ENCODE data around the gene NKD1. TPM values are rescaled to one million over a fixed set of nuclear protein-coding genes. Genes with fewer than 3 reads are reported as not detected.

The NKD1 gene
- total and polyA plus RNA-seq, 2 of the 8 experiments (the other 6 are each of a cell fraction or from before 2014, with no cell fraction given), result 0.70 to 4.5 TPM

GRCh38 chr16:50597563-50598255, 49.5 kb downstream of the NKD1 start:
- H2BK120ac ChIP-seq (replicated peaks; ENCODE audit: low read depth, low read length), result no peak overlapping the region

More at GRCh38 chr16:50597563-50598255, 49.5 kb downstream of the NKD1 start:
- Histone ChIP-seq H2BK15ac (ENCODE audit: low read length) (no peak overlapping the region), H3K23ac (ENCODE audit: insufficient read length) (no peak overlapping the region), H2BK12ac (ENCODE audit: low read depth, low read length) (no peak overlapping the region), H3K4me2 (ENCODE audit: insufficient read depth in 1 of 2, low read depth in 2 of 2, low read length in 2 of 2) (no peak overlapping the region), H3K36me3 (ENCODE audit: control insufficient read depth in 2 of 4, insufficient read depth in 4 of 4, low read length in 3 of 4) (no peaks in the 10 kb centered on the region), H3K27me3 (replicated peaks in 1 of 4; ENCODE audit: control insufficient read depth in 3 of 4, extremely low read depth in 1 of 4, insufficient read depth in 3 of 4, low read length in 3 of 4) (no peaks in the 10 kb centered on the region; a peak in 1 of 7 replicates), H3K18ac (ENCODE audit: extremely low read depth, low read length) (no peak overlapping the region), H4K5ac (ENCODE audit: insufficient read length, low read depth, low read length) (no peak overlapping the region), H3K4ac (replicated peaks; ENCODE audit: insufficient read length, low read depth, low read length) (no peak overlapping the region), H2AK5ac (ENCODE audit: low read depth, low read length) (no peak overlapping the region), H2AFZ (ENCODE audit: low read length) (no peak overlapping the region), H4K8ac (ENCODE audit: extremely low read depth, insufficient read depth, low read length) (no peak overlapping the region), H3K9me3 (ENCODE audit: insufficient read depth in 2 of 2, low read depth in 1 of 2, low read length in 1 of 2) (no peaks in the 10 kb centered on the region), H3K14ac (ENCODE audit: insufficient read length) (no peak overlapping the region), H4K20me1 (replicated peaks in 1 of 2; ENCODE audit: control insufficient read depth in 1 of 2, insufficient read depth in 2 of 2, low read length in 2 of 2) (peaks cover 0 to 2% of the 10 kb centered on the region in 2 experiments), H3K79me2 (ENCODE audit: control insufficient read depth in 1 of 2, insufficient read depth in 2 of 2, low read length in 2 of 2) (no peaks in the 10 kb centered on the region), H3K9ac (replicated peaks in 1 of 4; ENCODE audit: extremely low read depth in 1 of 4, low read depth in 3 of 4, low read length in 3 of 4) (no peak overlapping the region), H3K27ac (ENCODE audit: low read depth, low read length) (no peak overlapping the region), H2BK20ac (ENCODE audit: low read length) (no peak overlapping the region), H3K4me1 (replicated peaks in 1 of 4; ENCODE audit: control insufficient read depth in 3 of 4, insufficient read depth in 4 of 4, low read length in 3 of 4) (peaks cover 0 to 8% (median 6%) of the 10 kb centered on the region in 4 experiments; a peak in 5 of 7 replicates), H3K23me2 (ENCODE audit: low read depth, low read length) (no peaks in the 10 kb centered on the region; the same call in 1 of the 2 replicates), H2BK5ac (ENCODE audit: low read depth, low read length) (no peak overlapping the region), H3K79me1 (ENCODE audit: low read depth, low read length) (no peaks in the 10 kb centered on the region), H3K4me3 (ENCODE audit: extremely low read depth in 1 of 4, insufficient read depth in 2 of 4, low read depth in 3 of 4, low read length in 4 of 4) (no peak overlapping the region), H4K91ac (replicated peaks; ENCODE audit: insufficient read length, low read length) (no peak overlapping the region), H3K56ac (replicated peaks; ENCODE audit: insufficient read length, low read depth, low read length) (no peak overlapping the region)
- TF ChIP-seq EGR1 (IDR thresholded peaks at IDR 0.05; ENCODE audit: borderline replicate concordance, low read depth, low read length), result no peak
- TF ChIP-seq CBX8 (IDR thresholded peaks at IDR 0.05; ENCODE audit: borderline replicate concordance, low read depth, low read length), result no peak
- TF ChIP-seq KDM5A (IDR thresholded peaks at IDR 0.05; ENCODE audit: low read length), result no peak
- no peak for TF ChIP-seq HDAC6 (IDR thresholded peaks at IDR 0.05; ENCODE audit: low read depth, low read length)
- TF ChIP-seq KDM1A (IDR thresholded peaks at IDR 0.05; ENCODE audit: borderline replicate concordance, low read length), result no peak
- no peak for TF ChIP-seq SIN3A (conservative IDR thresholded peaks at IDR 0.05 in 1 of 2, IDR thresholded peaks at IDR 0.05 in 1 of 2; ENCODE audit: low read depth in 1 of 2, low read length in 2 of 2)
- TF ChIP-seq SRF (IDR thresholded peaks at IDR 0.05; ENCODE audit: low read depth, low read length), result no peak
- TF ChIP-seq SIRT6 (IDR thresholded peaks at IDR 0.05; ENCODE audit: low read length), result no peak
- TF ChIP-seq GABPA (IDR thresholded peaks at IDR 0.05; ENCODE audit: borderline replicate concordance, insufficient read depth, low read length), result no peak
- no peak for TF ChIP-seq PHF8 (conservative IDR thresholded peaks at IDR 0.05; ENCODE audit: low read depth, low read length)
- no peak for TF ChIP-seq MAFK (IDR thresholded peaks at IDR 0.05; ENCODE audit: low read depth, low read length)
- no peak for TF ChIP-seq POLR2AphosphoS5 (IDR thresholded peaks at IDR 0.05; ENCODE audit: low read depth, low read length)
- no peak for TF ChIP-seq RNF2 (IDR thresholded peaks at IDR 0.05; ENCODE audit: borderline replicate concordance, low read depth, low read length, missing control alignments, poor library complexity, severe bottlenecking)
- POLR2A ChIA-PET (ENCODE audit: partially characterized antibody), result no interaction called here
- no peak for FAIRE-seq
- WGBS, 2 experiments (ENCODE audit: extremely low coverage in 1 of 2, insufficient coverage in 1 of 2, insufficient read length in 1 of 2, insufficient replicate concordance in 2 of 2, low coverage in 1 of 2, low lambda C conversion rate in 2 of 2, missing lambda C conversion rate in 1 of 2), result 86% methylated on average over 17 of the region's 17 CpGs; no CpG with 5 or more reads in 1 of the 2 experiments
- DNase-seq (ENCODE audit: low read depth in 1 of 2, low spot score in 2 of 2), result no peak
- CTCF ChIA-PET (ENCODE audit: partially characterized antibody), result interaction anchor here (1.2 to 16.9 kb wide), 3 partner anchors 12 to 72 kb away, joined by 3 to 279 read pairs (median 7); no protein-coding TSS in a partner anchor

All from H1 (cell line).